Neural cell (in vitro differentiated cells): ENCODE measurements around the gene ZSWIM8.

Experiments
- CTCF ChIP-seq: fragments of 450-650 bp; IDR thresholded peaks from 2 replicates; pipeline ENCODE4 v1.5.1; 2014; ENCODE audit warnings: antibody characterized with exemption, mild to moderate bottlenecking, moderate library complexity; ENCODE audit not compliant: poor library complexity, severe bottlenecking
- EP300 ChIP-seq: fragments of 450-650 bp; conservative IDR thresholded peaks from 2 replicates; pipeline ENCODE4 v1.6.1; 2014; ENCODE audit warnings: antibody characterized with exemption, mild to moderate bottlenecking, moderate library complexity; ENCODE audit not compliant: poor library complexity, severe bottlenecking
- EZH2 ChIP-seq: fragments of 200-600, 300-800 bp; shearing (Covaris generic), sonication (generic); IDR thresholded peaks from 2 replicates; pipeline ENCODE4 v1.6.1; 2014; ENCODE audit warnings: antibody characterized with exemption, low read length, borderline replicate concordance, mild to moderate bottlenecking; ENCODE audit not compliant: insufficient read depth, poor library complexity, severe bottlenecking
- MXI1 ChIP-seq: fragments of 450-650 bp; conservative IDR thresholded peaks from 2 replicates; pipeline ENCODE4 v1.6.1; 2014; ENCODE audit warnings: antibody characterized with exemption, mild to moderate bottlenecking; ENCODE audit not compliant: poor library complexity, severe bottlenecking
- POLR2AphosphoS5 ChIP-seq: IDR thresholded peaks from 2 replicates; pipeline ENCODE4 v1.6.1; 2012
- RAD21 ChIP-seq: fragments of 450-650 bp; conservative IDR thresholded peaks from 2 replicates; pipeline ENCODE4 v1.6.1; 2014; ENCODE audit warnings: antibody characterized with exemption, mild to moderate bottlenecking, moderate library complexity
- REST ChIP-seq: IDR thresholded peaks from 2 replicates; pipeline ENCODE4 v1.6.1; 2012; ENCODE audit warnings: borderline replicate concordance
- SMC3 ChIP-seq: fragments of 450-650 bp; conservative IDR thresholded peaks from 2 replicates; pipeline ENCODE4 v1.6.1; 2014; ENCODE audit warnings: antibody characterized with exemption, mild to moderate bottlenecking, moderate library complexity; ENCODE audit not compliant: poor library complexity
- TAF1 ChIP-seq: IDR thresholded peaks from 2 replicates; pipeline ENCODE4 v1.6.1; 2012; ENCODE audit warnings: low read depth

- TF ChIP-seq CTCF = no peak
- TF ChIP-seq TAF1 = no peak
- no peak for TF ChIP-seq RAD21
- no peak for TF ChIP-seq POLR2AphosphoS5
- no peak for TF ChIP-seq EZH2
- no peak for TF ChIP-seq REST
- no peak for TF ChIP-seq EP300
- TF ChIP-seq MXI1 = no peak
- TF ChIP-seq SMC3 = no peak
These were observed 24.9 kb downstream of the ZSWIM8 start for GRCh38 chr10:73810358-73810734.
